Hindlimb muscle (tissue), 1 donor: ENCODE results near the gene PLA2G4C. TPM values are rescaled to one million over a fixed set of nuclear protein-coding genes. Genes with fewer than 3 reads are reported as not detected.

ENCODE experiments used
- DNase-seq: peaks from one replicate; pipeline ENCODE4 v3.0.0-alpha.2; 2013
- polyA plus RNA-seq: library from polyadenylated mRNA; unstranded; fragments of 120-200 nt; gene quantifications from one replicate; pipeline ENCODE4 v1.2.1, GENCODE V29; 2013; ENCODE audit not compliant: insufficient read length

Gene PLA2G4C
- polyA plus RNA-seq, 1 donor = 58.0 TPM

- no peak for DNase-seq
These were observed 56.8 kb downstream of the PLA2G4C start for GRCh38 chr19:48053856-48054255.

GRCh38 chr19:48053076-48053475, 57.5 kb downstream of the PLA2G4C start:
- DNase-seq = no peak

- DNase-seq = no peak
These were observed 59.1 kb downstream of the PLA2G4C start for GRCh38 chr19:48051335-48052033.

- DNase-seq = no peak
These were observed 66.1 kb downstream of the PLA2G4C start for GRCh38 chr19:48044561-48044960.

- DNase-seq = no peak
These were observed 66.8 kb downstream of the PLA2G4C start, which contains the start of gene CABP5 for GRCh38 chr19:48043675-48044258. CABP5 (minus strand) TSS chr19:48044079; CDS start chr19:48043922, 157 bp downstream.

GRCh38 chr19:48041877-48042580, 68.6 kb downstream of the PLA2G4C start:
- DNase-seq = no peak

- DNase-seq = no peak
These were observed 73.9 kb downstream of the PLA2G4C start for GRCh38 chr19:48036765-48037164.

- no peak for DNase-seq
These were observed 77.0 kb downstream of the PLA2G4C start for GRCh38 chr19:48033604-48034003.

- no peak for DNase-seq
These were observed 80.5 kb downstream of the PLA2G4C start for GRCh38 chr19:48030073-48030472.

GRCh38 chr19:48029431-48029830, 81.2 kb downstream of the PLA2G4C start:
- no peak for DNase-seq

- no peak for DNase-seq
These were observed 85.1 kb downstream of the PLA2G4C start for GRCh38 chr19:48025480-48025879.

- no peak for DNase-seq
These were observed 87.1 kb downstream of the PLA2G4C start for GRCh38 chr19:48023518-48023917.

GRCh38 chr19:48023011-48023410, 87.6 kb downstream of the PLA2G4C start:
- no peak for DNase-seq

GRCh38 chr19:48020686-48021085, 89.9 kb downstream of the PLA2G4C start:
- DNase-seq = no peak

GRCh38 chr19:48010932-48011758, 99.5 kb downstream of the PLA2G4C start:
- DNase-seq = peak; percentile 4

GRCh38 chr19:48006762-48007161, 103.9 kb downstream of the PLA2G4C start:
- no peak for DNase-seq

GRCh38 chr19:48004236-48004635, 106.4 kb downstream of the PLA2G4C start:
- DNase-seq = no peak

GRCh38 chr19:48000846-48001245, 109.8 kb downstream of the PLA2G4C start:
- no peak for DNase-seq

GRCh38 chr19:47998800-47999199, 111.8 kb downstream of the PLA2G4C start:
- DNase-seq = no peak
